KOPT-K1 (cell line): ENCODE data around the gene ITPK1.

Experiments used
- H3K27ac ChIP-seq: fragments of 200-600 bp; sonication (generic); 2 replicates; pipeline ENCODE4 v1.5.1; 2016; ENCODE audit warnings: antibody characterized with exemption, mild to moderate bottlenecking, low read depth, low read length; ENCODE audit not compliant: poor library complexity, severe bottlenecking
- H3K36me3 ChIP-seq: fragments of 200-600 bp; sonication (generic); 2 replicates; pipeline ENCODE4 v1.5.1; 2017; ENCODE audit warnings: antibody characterized with exemption, mild to moderate bottlenecking, low read length, moderate library complexity; ENCODE audit not compliant: insufficient read depth
- H3K9me3 ChIP-seq: fragments of 200-600 bp; sonication (generic); 2 replicates; pipeline ENCODE4 v1.5.1; 2017; ENCODE audit warnings: antibody characterized with exemption, low read length, mild to moderate bottlenecking; ENCODE audit not compliant: insufficient read depth, poor library complexity, severe bottlenecking

ITPK1 gene

GRCh38 chr14:93019970-93020369, 95.8 kb downstream of the ITPK1 start:
- Histone ChIP-seq H3K36me3 (peaks cover 16% of the 10 kb centered on the region; the same call in 1 of the 2 replicates), H3K27ac (no peak overlapping the region), H3K9me3 (no peaks in the 10 kb centered on the region)

- Histone ChIP-seq H3K27ac (no peak overlapping the region), H3K9me3 (no peaks in the 10 kb centered on the region)
These were observed 96.3 kb downstream of the ITPK1 start for GRCh38 chr14:93019367-93019843.

GRCh38 chr14:93018366-93018765, 97.4 kb downstream of the ITPK1 start:
- H3K27ac ChIP-seq: no peak overlapping the region
- peaks cover 25% of the 10 kb centered on the region; the same call in 1 of the 2 replicates for H3K36me3 ChIP-seq
- no peaks in the 10 kb centered on the region for H3K9me3 ChIP-seq

More at GRCh38 chr14:93019367-93019843, 96.3 kb downstream of the ITPK1 start:
- peaks cover 22% of the 10 kb centered on the region; the same call in 1 of the 2 replicates for H3K36me3 ChIP-seq

GRCh38 chr14:93017898-93018297, 97.8 kb downstream of the ITPK1 start:
- Histone ChIP-seq H3K9me3 (no peaks in the 10 kb centered on the region), H3K27ac (no peak overlapping the region), H3K36me3 (peaks cover 25% of the 10 kb centered on the region; the same call in 1 of the 2 replicates)

GRCh38 chr14:93017301-93017797, 98.4 kb downstream of the ITPK1 start:
- Histone ChIP-seq H3K9me3 (no peaks in the 10 kb centered on the region), H3K27ac (no peak overlapping the region)

GRCh38 chr14:93016275-93016845, 99.4 kb downstream of the ITPK1 start:
- H3K27ac ChIP-seq: no peak overlapping the region
- peaks cover 25% of the 10 kb centered on the region; the same call in 1 of the 2 replicates for H3K36me3 ChIP-seq
- H3K9me3 ChIP-seq: no peaks in the 10 kb centered on the region

More at GRCh38 chr14:93017301-93017797, 98.4 kb downstream of the ITPK1 start:
- peaks cover 25% of the 10 kb centered on the region; the same call in 1 of the 2 replicates for H3K36me3 ChIP-seq

- no peak overlapping the region for H3K27ac ChIP-seq
These were observed 100.2 kb downstream of the ITPK1 start for GRCh38 chr14:93015505-93015904.

GRCh38 chr14:93015064-93015463, 100.7 kb downstream of the ITPK1 start:
- peaks cover 25% of the 10 kb centered on the region; the same call in 1 of the 2 replicates for H3K36me3 ChIP-seq
- no peak overlapping the region for H3K27ac ChIP-seq
- no peaks in the 10 kb centered on the region for H3K9me3 ChIP-seq

More at GRCh38 chr14:93015505-93015904, 100.2 kb downstream of the ITPK1 start:
- Histone ChIP-seq H3K36me3 (peaks cover 25% of the 10 kb centered on the region; the same call in 1 of the 2 replicates), H3K9me3 (no peaks in the 10 kb centered on the region)

GRCh38 chr14:93014058-93015023, 101.4 kb downstream of the ITPK1 start:
- Histone ChIP-seq H3K36me3 (peaks cover 25% of the 10 kb centered on the region; the same call in 1 of the 2 replicates), H3K27ac (peak overlapping the region; percentile 44), H3K9me3 (no peaks in the 10 kb centered on the region)

- peaks cover 33% of the 10 kb centered on the region for H3K36me3 ChIP-seq
- H3K27ac ChIP-seq: peak overlapping the region; percentile 44
- no peaks in the 10 kb centered on the region for H3K9me3 ChIP-seq
These were observed 102.6 kb downstream of the ITPK1 start for GRCh38 chr14:93012951-93013719.

GRCh38 chr14:93012506-93012905, 103.2 kb downstream of the ITPK1 start:
- H3K9me3 ChIP-seq: no peaks in the 10 kb centered on the region
- H3K27ac ChIP-seq: peak overlapping the region; percentile 44
- peaks cover 40% of the 10 kb centered on the region for H3K36me3 ChIP-seq

GRCh38 chr14:93011650-93012325, 103.9 kb downstream of the ITPK1 start:
- Histone ChIP-seq H3K9me3 (no peaks in the 10 kb centered on the region), H3K27ac (peak overlapping the region; percentile 33), H3K36me3 (peaks cover 43% of the 10 kb centered on the region)

- Histone ChIP-seq H3K9me3 (no peaks in the 10 kb centered on the region), H3K27ac (peak overlapping the region; percentile 33), H3K36me3 (peaks cover 38% of the 10 kb centered on the region)
These were observed 104.6 kb downstream of the ITPK1 start for GRCh38 chr14:93011141-93011529.
